OCI-LY7 (cell line): ENCODE results near the gene PODN.

Experiments
- CTCF ChIP-seq: fragments of 200-600 bp; sonication (generic); conservative IDR thresholded peaks from 2 replicates; pipeline ENCODE4 v1.5.1; 2014; ENCODE audit warnings: mild to moderate bottlenecking, antibody characterized with exemption, low read length, moderate library complexity, mixed read lengths
- EZH2phosphoT487 ChIP-seq: fragments of 200-600 bp; sonication (generic); IDR thresholded peaks from 2 replicates; pipeline ENCODE4 v1.6.1; 2018; ENCODE audit warnings: low read depth, borderline replicate concordance, mild to moderate bottlenecking, mixed run types, antibody characterized with exemption, low read length, moderate library complexity, mixed read lengths

- TF ChIP-seq CTCF (no peak), EZH2phosphoT487 (no peak)
Observed at GRCh38 chr1:53048960-53049573, 12.9 kb upstream of the PODN start.
